Stimulated activated CD4-positive, alpha-beta T cell treated with anti-CD3 and anti-CD28 coated beads, Interleukin-2, amount 100 ng/mL, for 48 hours (primary cell): ENCODE results near the gene ZBTB47.

Source experiments
- DNase-seq, 2 donors: peaks; one replicate each; pipeline ENCODE4 v3.0.0-alpha.2; 2020

ZBTB47 gene

DNA sequence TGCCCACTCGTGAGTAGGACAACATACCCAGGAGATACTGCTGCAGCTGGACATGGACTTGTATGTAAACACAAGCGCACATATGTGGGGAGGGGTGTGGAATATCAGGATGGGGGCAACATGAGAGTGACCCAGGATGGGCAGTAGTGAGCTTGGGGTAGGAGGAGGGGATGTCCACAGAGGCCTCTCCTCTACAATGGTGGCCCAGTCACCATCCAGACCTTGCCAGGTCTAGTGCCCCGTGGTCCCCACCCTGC is 266 bp upstream of the ZBTB47 start:
- DNase-seq: no peak

DNA sequence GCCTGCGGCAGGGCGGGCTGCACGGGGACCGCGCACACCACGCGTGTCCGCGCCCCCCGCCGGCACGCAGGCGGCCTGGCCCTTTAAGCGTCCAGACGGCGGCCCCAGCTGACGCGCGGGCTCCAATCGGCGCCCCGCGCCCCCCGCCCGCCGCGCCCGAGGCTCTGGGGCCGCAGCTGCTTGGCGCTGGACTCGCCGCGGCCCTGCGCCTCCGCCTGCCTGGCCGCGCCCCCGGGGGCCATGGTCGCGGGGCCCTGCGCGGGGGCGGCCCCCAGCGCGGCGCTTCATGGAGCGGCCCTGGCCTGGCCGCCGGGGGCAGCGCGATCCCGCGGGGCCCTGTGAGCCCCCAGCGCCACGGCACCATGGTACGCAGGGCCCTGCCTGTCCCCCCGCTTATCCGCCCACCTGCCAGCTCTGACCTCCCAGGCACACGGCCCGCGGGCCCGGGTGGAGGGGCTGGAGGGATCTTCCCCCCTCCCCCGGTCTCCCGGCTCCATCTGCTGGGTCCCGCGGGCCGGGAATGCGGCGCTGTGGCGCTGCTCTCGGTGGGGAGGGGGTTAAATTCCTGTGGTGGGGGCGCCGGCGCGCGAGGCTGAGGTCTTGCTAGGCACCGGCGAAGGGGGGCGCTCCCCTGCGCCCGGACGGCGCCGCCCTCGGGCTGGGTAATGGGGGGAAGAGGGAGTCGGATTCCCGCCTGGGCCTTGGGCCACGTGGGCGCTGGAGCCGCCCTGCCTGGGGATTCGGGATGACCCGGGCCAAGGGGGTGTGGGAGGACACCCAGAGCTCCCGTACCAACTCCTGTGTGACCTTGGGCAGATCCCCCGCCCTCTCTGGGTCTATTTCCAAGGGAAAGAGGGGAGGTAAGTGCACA is 1.1 kb downstream of the ZBTB47 start:
- DNase-seq: no peak

DNA sequence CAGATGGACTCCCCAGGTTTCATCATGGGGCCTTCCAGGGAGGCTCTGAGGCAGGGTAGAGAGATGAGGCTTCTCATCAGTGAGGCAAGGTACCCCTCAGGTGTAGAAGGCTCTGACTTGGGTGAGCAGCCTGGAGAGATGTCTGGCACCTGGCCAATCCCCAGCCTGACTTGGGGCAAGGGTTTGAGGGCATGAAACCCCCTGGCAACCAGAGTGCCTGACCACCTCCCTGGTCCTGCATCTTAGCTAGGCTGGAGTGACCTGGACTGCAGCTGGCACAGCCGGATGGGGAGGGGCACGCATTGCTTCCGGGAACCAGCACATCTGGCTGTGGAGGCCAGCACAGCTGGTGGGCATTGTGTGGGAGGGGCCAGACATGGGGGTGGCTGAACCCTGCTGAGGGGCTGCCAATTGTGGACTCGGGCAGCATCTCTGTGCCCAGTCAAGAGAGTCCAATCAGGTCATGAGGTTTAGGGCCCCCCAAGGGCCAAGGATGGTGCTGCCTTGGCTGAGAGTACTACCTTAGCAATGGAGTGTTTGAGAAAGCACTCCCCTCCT is 1.9 kb downstream of the ZBTB47 start:
- DNase-seq: no peak

DNA sequence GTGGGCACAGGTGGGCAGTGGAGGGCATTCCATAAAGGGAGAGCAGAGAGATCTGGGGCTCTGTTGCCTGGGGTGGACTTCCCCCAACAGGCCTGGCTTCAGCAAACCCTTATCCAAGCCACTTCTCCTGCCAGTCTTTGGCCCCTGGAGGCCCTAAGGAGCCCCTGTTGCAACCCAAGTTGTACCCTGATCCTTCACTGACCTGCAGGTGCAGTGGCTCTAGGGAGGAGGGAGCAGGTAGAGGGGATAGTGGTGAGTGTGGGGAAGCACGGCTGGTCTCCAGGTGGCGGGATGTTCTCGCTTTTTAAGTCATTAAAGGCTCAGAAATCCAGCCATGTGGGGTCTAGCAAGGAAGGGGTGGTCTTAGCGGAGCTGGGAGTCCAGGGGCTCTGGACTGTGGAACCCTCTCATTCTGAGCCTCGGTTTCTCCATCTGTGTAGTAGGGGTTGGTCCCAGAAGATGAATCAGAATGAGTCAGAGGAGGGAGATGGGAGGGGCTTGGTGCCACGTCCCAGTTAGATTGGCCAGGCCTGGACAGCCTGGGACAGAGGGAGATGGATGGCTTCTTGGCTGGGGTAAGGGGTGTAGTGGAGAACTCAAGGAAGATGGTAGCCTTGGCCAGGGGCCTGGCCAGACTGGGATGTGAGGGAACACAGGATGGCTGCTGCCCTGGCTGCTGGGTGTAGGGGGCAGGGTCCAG is 2.6 kb downstream of the ZBTB47 start:
- no peak for DNase-seq

DNA sequence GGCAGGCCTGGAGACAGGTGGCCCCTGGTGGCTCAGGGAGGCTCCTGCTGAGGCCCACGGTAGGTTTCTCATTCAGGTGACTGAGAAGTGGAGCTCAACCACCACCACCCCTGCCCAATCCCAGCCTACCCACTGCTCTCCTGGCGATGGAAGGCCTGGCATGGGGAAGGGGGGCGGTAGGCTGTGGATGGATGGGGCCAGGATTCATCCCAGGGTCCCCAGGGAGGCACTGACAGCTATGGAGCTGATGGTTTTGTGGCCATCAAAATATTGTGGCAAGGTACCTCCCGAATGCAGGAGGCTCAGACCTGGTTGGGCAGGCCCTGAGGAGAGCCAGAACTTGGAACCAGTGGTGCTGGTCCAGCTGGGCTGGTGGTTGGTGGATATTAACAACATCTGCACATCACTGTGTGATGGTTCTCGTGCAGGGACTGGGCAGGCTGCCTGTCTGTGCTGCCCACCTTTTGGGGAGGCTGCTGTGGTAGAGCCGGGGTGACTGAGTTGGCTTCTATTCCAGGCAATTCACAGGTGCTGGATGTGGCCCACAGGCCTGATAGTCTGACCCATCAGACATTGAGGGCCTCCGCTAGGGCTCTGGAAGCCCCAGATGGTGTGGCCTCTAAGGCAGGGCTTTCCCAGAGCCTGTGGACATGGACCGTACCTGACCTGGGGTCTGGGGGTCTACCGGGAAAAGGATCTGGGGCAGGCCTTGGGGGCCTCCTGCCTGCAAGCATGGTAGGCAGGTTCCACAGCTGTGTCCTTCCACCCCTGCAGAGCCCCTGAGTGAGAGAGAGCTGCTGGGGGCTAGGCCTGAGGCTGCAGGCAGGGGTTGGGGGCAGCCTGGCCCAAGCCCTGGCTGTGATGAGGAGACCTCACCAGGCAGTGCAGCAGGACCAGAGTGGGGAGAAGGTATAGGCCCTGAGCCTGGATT is 3.4 kb downstream of the ZBTB47 start:
- no peak for DNase-seq

DNA sequence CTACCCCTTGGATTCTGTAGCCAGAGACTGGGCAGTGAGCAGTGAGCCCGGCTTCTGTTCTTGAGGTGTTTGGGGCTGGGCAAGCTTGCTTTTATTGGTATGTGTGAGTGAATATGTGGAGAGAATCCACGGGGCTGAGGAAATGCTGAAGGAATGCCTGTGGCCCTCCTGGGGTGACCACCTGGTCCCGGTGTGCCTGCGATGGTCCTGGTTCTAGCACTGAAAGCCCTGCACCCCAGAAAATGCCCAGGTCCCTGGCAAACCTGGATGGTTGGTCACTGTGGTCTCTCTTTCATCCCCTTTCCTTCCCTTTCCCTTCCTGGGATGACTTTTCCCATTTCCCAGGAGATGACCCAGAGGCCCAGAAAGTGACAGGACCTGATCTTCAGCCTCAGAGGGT is 4.2 kb downstream of the ZBTB47 start:
- no peak for DNase-seq

DNA sequence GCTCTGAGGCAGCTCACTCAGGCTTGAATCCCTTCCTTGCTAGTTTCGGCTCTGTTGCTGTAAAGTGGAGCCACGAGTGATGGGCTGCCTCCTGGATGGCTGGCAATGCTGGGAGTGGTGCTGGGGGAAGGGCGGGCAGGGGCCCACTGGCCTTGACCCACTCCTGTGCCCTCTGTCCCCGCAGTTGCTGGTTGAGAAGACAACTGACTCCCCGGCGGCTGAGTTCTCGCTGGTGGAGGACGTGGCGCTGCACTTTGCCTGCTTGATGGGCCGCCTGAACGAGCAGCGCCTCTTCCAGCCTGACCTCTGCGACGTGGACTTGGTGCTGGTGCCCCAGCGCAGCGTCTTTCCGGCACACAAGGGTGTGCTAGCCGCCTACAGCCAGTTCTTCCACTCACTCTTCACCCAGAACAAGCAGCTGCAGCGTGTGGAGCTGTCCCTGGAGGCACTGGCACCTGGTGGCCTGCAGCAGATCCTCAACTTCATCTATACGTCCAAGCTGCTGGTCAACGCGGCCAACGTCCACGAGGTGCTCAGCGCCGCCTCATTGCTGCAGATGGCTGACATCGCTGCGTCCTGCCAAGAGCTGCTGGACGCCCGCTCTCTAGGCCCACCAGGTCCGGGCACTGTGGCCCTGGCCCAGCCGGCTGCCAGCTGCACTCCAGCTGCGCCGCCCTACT is 4.7 kb downstream of the ZBTB47 start:
- DNase-seq: no peak

DNA sequence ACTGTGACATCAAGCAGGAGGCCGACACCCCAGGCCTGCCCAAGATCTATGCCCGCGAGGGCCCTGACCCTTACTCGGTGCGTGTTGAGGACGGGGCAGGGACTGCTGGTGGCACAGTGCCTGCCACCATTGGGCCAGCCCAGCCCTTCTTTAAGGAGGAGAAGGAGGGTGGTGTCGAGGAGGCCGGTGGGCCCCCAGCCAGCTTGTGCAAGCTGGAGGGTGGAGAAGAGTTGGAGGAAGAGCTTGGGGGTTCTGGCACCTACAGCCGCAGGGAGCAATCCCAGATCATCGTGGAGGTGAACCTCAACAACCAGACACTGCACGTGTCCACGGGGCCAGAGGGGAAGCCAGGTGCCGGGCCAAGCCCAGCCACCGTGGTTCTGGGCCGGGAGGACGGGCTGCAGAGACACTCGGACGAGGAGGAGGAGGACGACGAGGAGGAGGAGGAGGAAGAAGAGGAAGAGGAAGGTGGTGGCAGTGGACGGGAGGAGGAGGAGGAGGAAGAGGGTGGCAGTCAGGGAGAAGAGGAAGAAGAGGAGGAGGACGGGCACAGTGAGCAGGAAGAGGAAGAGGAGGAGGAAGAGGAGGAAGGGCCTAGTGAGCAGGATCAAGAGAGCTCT is 5.4 kb downstream of the ZBTB47 start:
- no peak for DNase-seq

DNA sequence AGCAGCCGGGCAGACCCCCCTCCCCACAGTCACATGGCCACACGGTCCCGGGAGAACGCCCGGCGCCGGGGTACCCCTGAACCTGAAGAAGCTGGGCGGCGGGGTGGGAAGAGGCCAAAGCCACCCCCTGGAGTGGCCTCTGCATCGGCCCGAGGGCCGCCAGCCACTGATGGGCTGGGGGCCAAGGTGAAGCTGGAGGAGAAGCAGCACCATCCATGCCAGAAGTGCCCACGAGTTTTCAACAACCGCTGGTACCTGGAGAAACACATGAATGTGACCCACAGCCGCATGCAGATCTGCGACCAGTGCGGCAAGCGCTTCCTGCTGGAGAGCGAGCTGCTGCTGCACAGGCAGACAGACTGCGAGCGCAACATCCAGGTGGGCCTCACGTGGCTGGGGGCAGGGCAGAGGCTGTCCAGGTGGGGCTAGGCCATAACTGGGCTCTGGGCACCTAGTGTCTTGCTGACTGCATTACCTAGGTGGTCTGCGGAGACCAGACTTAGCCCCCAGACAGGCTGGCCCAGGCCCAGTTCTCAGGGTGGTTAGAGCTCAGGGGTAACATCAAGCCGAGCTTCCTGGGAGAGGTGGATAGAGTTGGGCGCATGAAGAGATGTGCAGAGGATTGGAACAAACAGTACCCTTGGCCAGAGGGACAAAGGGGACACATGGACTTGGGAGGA is 6.1 kb downstream of the ZBTB47 start:
- no peak for DNase-seq

DNA sequence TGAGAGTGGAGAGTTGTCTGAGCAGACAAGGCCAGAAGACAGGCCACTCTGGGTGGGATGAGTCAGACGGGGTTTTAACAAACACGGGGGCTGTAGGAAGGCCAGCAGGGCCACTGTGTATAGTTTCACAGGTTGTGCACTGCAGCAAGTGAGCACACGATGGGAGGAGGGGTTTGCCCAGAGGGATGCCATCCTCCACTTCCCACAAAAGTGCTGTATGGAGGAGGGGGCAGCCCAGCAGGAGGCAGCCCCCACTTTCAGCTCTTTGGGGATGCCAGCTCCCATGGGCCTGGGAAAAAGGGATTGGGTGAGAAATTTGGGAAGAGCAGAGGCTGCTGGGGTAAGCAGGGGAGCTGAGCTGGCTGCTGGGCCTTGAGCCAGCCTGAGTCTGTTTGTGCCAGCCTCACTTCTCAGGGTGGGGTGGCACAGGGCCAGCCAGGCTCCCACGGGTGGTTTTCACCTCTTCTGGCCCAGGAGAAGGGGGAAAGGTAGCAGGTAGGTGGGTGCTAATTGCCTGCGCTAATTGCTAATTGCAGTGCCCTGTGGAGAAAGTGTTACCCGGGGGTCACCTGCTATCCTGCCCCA is 6.7 kb downstream of the ZBTB47 start:
- no peak for DNase-seq

DNA sequence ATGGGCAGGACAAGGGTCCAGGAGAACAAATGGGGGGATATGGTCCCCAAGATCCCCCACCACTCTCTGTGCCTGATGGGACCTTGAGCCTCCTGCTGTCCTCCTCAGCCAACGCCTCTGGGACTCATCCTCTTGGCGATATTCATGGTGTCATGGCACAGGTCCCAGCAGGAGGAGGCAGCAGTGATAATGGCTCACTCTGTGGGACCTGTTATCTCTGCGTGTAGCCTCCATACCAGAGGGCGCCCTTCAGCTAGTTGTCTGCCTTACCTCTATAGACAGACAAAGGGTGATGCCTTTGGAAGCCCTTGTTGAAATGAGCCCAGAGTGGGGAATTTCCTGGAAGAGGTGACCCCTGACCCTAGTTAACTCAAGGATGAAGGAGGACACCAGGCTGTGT is 7.4 kb downstream of the ZBTB47 start:
- DNase-seq: no peak

DNA sequence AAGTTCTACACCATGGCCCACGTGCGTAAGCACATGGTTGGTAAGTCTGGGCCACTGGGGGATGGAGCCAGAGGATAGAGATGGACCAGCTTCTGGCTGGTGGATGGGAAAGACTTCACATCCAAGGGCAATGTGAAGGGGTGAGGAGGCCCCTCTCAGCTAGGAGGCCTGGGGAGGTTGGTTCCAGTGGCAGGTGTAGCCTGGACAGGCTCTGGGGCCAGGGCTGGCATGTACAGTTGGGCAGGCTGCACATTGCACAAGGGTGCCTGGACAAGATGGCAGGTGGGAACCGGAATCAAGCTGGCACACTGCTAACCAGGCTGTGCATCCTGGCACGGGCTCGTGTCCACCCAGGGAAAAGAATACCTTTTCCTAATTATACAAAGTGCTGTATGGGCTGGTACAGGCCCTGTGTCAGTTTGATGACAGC is 8.1 kb downstream of the ZBTB47 start:
- DNase-seq: no peak

DNA sequence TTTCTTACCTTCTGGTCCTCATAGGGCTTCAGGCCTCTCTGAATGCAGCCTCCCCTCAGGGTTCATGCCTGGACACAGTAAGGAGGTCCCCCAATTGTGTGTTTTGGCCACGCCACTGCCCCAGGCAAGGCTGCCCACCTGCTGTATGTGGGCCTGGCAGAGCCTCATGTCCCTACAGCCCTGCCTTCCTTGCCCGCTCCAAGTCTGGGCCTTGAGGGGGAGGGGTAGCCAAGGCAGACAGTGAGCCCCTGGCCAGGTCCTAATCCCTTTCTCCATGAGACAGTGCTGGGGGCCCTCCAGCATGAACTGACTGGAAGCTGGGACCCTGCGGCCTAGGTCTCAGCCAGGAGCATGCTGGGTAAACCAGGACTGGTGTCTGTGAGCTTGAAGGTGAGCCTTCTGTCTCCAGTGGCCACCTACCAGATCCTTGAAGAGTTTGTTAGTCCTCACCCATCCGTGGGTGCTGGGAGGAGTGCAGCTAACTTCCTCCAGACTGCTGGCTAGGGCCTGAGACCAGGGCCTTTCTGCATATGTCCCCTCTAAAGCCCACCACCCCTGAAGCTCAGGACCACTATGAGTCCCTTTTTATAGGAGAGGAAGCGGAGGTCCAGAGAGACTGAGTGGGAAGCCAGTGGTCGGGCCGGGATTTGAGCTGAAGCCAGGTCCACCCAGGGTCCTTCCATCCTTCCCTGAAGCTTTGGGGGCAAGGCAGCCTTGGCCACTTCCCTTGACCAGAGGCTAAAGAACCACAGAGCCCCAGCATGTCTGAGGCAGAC is 8.7 kb downstream of the ZBTB47 start:
- DNase-seq: no peak

DNA sequence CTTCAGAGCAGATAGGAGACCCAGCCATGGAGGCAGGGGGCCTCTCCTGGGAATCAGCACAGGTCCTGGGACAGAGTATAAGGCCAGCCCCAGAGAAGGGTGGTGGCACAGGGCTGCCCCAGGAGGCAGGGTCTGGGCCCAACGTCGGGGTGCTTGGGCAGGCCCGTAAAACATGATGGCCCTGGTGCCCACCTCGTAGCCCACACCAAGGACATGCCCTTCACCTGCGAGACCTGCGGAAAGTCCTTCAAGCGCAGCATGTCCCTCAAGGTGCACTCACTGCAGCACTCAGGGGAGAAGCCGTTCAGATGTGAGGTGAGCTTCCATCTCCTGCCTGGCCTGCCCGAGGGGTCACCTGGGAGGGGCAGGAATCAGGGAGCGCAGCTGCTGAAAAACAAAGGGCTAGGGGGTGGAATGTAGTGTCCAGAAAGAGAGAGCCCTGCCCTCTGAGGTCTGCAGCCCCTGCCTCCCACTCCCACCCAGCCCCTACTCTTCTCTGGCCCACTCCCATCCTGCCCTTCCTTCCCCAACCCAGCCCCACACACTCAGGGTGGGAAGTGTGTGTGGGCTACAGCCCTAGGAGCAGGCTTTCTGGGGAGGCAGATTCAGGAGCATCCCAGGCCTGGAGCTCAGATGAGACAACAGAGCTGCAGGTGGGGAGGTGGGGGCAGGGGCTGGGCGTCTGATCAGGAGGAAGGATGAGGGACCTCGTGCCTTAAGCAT is 9.5 kb downstream of the ZBTB47 start:
- no peak for DNase-seq

DNA sequence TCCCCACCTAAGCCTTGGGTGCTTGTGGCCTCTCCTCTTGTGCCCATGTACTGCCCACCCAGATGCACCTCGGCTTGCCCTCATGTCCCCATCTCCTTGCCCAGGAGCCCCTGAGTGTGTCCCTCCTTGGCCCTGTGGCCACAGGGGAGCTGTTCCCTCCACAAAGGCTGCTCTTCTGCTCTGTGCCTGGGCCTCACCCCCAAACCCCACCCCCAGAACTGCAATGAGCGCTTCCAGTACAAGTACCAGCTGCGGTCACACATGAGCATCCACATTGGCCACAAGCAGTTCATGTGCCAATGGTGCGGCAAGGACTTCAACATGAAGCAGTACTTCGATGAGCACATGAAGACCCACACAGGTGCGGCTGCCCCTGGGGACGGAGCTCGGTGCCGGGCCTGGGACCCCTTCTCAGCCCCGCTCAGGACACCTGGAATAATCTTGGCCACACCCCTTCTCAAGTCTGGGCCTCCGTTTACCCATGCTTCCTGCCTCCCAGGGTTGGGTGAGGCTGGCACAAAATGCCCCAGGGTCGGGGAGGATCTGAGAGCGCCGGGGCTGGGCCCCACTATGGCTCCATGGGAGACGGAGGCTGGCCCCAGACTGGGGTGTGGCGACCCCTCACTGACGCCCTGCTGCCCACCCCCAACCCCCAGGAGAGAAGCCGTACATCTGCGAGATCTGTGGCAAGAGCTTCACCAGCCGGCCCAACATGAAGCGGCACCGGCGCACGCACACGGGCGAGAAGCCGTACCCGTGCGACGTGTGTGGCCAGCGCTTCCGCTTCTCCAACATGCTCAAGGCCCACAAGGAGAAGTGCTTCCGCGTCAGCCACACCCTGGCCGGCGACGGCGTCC is 10.3 kb downstream of the ZBTB47 start:
- DNase-seq: no peak

DNA sequence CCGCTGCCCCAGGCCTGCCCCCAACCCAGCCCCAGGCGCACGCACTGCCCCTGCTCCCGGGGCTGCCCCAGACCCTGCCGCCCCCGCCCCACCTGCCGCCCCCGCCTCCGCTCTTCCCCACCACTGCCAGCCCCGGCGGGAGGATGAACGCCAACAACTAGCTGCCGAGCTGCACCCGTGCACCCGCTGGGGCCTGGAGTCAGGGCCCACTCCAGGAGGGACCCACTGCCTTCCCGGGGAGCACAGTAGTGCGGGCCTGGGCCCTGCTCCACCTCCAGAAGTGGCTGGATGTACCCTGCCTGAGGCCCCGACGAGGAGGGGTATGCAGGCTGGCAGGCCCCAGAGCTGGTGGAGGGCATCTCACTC is 10.9 kb downstream of the ZBTB47 start:
- DNase-seq: no peak

DNA sequence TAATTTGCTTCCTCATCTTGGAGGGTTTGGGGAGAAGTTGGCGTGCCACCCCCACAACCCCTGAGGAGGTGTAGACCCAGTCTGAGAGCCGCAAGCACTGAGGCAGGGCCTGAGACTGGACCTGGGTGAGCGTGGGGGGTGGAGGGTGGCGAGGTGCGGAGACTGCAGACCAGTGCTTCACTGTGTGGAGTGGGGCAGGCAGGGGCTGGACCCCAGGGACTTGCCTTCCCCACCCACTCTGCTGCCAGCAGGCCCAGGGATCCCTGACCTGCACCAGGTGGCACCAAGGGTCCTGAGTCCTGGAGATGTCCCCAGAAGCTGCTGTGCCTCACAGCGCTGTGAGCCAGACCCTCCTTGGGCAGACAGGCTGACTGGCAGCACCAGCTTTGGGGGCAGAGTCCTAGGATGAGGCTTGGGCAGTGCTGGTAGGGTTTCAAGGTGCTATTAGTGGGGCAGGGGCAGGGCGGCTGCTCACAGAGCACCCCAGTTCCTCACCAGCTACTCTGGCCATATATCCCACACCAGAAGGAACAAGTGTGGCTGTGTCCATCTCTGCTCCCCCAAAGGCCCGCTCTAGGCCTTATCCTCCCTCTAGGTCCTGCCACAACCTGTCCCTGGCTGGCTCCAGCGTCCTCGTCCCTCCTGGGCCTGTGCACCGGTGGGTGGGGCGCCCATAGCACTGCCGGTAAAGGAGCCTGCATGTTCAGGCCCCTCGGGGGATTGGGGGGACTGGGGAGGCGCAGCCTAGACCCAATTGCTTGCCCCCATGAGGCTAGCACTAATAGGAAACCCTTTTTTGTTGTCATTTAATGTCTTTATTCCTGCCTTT is 11.8 kb downstream of the ZBTB47 start:
- DNase-seq: no peak

DNA sequence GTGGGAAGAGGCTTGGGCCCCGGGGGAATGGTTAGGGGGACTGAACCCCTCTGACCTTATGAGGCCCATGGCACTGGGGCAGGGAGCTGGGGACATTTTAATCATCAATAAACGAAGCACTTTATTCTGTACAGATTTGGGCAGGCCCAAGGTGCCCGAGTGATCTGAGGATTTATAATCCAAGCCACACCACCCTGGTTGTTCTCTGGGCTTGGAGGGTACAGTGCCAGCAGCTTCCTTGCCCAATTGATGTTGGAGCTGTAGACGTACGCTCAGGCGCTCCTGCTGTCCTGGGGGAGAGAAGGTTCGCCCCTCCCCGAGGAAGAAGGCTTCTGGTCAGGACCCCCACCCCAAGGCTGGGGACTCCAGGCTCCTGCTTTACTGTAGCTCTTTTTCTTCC is 12.5 kb downstream of the ZBTB47 start:
- no peak for DNase-seq
